Central memory CD4-positive, alpha-beta T cell (primary cell): ENCODE data around the gene ATP5PB.

Experiments used
- DNase-seq: peaks from one replicate; pipeline ENCODE4 v3.0.0; 2022

Gene ATP5PB

DNA sequence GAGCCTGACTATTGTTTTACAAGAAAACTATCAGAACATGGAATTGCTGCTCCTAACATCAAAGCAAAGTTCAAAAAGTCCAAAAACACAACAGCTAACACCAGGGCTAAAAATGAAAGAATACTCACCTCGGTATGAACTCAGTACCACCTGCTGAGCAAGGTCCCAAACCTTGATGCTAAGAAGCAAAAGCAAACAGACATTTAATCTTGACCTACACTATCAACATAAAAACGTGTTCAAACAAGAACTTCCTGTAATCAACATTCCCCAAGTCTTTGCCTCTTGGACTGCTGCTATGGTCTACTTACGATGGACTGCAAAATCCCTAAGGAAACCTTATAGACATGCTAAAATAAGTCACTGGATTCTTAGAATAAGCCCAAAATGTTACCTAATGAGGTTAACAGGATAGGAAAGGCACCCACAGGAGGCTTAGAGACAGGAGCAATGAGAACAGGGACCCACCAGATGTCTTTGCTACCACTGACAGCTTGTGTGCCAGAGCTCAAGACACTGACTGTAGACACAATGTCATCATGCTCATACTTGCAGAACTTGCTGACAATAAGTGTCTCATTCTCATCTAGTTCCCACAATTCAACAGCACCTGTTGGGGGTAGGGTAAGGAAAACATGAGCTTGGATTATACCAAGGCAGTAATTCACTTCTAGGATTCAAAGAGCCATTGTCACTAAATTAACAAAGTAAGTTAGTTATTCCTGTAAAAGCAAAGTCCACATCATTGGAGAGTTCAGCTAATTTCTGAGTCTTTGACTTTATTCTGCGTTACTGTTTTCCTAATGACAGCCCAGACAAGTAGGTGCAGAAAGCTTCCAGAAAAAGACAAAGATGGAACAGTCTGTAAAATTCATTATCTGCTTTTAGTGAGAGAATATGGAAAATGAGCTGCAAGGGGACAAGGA lies 2.0 kb upstream of the ATP5PB start:
- DNase-seq = no peak

DNA sequence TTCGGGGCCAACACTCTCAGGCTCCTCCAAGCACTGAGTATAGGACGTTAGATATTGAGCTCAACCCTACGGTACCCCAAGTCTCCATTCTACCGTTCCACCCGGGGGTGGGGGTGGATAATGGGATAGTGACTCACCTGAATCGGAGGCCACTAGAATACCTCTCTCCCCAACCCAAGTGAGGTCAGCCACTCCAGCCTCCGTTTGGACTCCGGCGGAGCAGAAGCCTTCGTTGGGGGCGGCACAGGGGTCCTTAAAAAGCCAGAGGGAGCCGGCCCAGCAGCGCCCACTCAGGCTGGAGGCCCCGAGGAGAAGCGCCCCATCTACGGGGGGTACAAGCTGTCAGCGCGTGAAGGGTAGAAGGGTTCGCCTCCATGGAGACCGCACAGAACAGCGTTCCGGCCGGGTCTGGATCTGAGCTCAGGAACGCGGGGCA lies 764 bp upstream of the ATP5PB start:
- DNase-seq = no peak

DNA sequence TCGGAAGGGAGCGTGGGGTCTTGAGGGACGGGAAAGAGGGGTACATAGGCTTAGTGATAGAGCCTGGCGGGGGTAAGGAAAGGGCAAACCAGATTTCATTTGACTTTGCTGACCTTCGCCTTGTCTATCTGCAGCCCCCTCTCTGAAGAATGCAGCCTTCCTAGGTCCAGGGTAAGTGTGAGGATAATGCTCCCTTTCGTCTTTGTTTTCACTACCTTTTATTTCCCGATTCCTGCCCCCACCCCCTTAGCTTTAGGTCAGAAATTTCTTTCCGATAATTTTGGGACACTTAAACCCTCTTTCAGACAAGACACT lies 396 bp downstream of the ATP5PB start:
- no peak for DNase-seq

DNA sequence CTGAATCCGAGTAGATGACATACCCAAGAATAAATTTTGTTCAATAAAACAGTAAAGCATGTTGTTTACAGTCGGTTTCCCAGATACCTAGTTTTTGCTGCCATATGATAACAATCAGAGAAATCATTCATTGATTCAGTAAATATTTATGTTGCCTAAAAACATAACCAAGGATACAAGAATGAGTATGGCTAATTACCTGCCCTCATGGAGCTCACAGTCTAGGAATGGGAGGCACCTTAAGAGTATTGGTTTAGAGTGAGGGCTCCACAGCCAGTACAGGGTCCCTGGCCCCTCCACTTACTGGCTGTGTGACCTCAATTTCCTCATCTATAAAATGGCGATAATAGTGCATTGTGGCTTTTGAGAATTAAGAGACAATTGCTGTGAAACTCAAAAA lies 921 bp downstream of the ATP5PB start:
- no peak for DNase-seq

DNA sequence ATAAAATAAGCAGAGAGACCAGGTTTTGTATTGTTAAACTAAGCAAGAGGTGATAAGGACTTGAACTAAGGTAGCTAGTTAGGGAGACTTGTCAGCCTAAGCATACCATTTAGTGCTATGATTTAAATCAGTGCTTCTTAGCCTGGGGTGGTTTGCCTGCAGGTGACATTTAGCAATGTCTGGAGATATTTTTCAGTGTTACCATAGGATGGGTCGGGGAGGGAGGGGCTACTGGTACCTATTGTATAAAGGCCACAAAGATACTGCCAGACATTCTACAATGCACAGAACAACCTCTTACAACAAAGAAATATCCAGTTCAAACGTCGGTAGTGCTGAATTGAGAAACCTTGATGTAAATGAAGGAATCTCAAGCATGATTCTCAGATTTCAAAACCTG lies 3.3 kb downstream of the ATP5PB start:
- DNase-seq = no peak

DNA sequence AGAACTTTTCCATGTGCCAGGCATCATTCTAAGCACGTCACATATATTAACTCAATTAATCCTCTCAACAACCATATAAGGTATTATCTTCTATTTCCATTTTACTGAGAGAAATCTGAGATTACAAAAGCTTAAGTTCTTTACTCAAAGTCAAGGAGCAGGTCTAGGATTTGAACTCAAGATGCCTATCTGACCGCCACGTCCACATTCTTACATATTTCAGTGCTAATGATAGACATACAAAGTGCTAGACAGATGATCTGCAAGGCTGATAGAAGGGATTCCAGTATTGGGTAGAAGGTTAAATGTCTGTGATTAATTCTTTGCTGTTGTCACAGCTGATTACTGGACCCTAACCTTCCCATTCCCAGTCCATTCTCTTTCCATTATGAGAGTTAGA lies 4.4 kb downstream of the ATP5PB start:
- no peak for DNase-seq

DNA sequence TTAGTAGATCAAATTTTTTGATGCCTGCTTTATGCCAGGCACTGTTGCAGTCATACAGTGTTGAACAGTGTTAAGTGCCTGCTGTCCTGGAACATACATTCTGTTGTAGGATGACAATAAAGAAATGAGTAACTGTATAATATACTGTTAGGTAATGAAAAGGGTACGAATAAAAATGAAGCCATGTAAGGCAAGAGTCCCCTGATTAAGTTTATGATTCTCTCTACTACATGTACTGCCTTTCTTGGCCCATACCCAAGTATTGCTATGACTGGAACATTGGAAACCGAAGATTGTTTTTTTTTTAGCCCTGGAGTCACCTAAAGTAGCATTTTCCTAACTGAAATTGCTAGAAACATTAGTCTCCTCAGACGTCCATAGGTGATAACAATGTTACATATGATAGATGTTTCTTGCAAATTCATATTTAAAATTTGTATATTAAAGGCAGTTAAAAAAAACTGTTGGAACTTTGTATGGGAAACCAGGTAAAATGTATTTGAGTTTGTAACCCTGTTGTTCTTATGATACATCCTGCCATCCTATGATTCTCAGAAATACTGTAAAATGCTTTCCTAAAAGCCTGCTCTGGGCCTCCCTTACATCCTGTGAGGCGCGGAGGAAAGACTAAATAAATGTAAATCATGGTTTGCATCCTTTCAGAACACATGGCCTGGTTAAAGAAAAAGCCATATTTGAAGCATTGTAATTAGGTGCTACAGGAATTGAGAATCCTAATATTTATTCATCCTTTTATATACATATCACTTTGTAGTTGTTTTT lies 5.8 kb downstream of the ATP5PB start:
- DNase-seq = no peak

DNA sequence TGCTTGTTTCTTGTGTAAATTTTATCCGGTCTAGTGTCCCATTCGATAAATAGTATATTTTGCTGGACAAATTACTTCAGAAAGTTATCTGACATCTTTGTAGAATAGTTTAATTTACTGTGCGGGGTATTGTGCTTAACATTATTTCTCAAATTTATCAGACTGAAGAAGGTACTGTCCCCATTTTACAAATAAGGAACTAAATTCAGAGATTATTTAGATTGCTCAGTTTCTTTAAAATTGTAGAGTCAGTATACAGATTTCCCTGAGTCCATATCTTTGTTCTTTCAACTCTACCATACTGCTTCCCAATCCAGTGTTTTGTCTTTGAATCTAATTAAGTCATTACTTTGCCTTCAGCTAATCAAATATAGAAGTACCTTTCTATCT lies 6.4 kb downstream of the ATP5PB start:
- DNase-seq = no peak

DNA sequence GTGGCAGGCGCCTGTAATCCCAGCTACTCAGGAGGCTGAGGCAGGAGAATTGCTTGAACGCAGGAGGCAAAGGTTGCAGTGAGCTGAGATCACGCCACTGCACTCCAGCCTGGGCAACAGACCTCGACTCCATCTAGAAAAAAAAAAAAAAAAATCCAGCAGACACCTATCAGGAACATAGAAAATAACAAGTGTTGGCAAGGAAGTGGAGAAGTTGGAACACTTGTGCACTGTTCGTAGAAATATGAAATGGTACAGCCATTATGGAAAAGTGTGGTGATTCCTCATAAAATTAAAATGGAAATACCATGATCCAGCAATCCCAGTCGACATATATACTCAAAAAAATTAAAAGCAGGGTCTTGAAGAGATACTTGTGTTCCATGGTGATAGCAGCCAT lies 12.5 kb downstream of the ATP5PB start:
- no peak for DNase-seq

DNA sequence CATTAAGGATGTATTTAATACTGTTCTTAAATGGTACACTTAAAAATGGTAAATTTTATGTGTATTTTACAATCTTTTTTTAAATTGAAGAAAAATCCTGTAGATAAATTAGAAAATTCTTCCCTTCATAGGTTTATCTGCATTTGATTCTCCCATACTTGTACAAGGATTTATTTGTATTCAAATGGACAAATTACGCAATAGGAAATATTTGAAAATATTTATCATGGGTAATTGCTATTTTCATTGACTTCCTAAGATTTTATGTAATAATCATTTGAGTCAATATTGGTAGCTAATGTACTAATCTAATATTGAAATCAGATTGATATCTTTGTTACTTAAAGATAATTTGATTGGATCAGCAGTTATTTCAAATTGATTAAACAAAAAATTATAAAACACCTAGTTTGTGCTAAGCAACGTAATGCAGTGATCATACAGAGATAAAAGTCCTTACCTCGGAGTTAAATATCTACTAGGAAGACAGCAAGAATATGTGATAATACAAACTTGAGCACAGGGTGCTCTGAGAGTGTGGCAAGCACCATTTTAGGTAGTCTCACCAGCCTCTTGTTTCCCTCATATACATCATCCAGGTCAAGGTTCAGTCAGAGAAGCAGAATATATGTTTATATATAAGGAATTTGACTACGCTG lies 13.2 kb downstream of the ATP5PB start:
- no peak for DNase-seq

DNA sequence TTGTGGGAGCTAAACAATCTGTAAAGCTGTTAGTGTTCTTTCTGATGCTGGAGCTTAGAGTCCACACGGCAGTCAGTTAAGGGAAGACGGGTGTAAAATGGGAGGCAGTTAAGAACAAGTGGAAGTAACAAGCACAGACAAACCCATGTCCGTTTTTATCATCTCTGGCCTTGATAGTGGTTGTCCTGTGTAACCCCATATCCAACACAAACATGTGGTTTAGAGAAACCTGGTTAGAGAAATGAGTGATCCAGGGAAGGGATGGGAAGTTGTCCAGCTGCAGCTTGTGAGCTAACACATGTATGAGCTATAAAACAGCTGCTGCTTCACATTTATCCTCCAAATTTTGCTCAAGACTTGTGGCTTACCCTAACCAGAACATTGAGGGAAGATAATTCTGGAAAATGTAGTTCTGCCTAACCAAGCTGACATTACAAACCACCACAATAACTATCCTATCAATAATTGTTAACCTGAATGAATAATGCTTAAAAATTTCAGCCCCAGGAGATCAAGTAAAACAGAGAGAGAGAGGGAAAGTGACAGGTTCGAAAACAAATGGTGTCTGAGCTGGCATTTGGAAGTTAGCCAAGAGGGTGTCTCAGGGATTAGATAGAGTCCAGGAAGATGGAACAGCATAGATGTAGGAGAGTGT lies 13.9 kb downstream of the ATP5PB start:
- no peak for DNase-seq

DNA sequence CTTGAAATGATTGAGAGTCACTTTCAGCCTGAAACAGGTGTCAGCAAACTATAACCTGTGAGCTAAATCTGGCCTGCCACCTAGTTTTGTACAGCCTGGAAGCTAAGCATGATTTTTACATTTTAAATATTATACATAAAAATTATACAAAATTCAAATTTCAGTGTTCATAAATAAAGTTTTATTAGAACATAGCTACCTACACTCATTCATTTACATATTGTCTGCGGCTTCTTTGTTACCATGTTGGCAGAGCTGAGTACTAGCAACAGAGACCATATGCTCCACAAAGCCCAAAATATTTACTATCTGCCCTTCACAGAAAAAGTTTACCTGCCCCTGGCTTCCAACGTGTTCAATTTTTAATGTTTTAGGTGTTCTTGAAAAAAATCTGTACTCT lies 16.5 kb downstream of the ATP5PB start:
- DNase-seq = no peak

DNA sequence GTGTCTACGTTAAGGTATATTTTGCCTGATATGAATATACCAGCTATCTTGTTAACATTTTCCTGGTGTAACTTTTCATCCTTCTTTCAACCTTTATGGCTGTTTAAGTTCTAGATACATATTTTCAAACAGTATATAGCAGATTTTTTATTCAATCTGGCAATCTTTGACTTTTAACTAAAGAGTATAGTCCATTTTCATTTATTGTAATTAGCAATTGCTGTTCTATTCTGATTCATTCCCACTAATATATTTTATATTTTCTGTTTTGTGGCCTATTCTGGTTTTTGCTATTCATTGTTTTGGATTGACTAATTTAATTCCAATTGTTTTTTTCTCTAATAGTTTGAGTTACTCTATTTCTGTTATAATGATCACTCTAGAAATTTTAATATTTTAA lies 17.2 kb downstream of the ATP5PB start:
- no peak for DNase-seq

DNA sequence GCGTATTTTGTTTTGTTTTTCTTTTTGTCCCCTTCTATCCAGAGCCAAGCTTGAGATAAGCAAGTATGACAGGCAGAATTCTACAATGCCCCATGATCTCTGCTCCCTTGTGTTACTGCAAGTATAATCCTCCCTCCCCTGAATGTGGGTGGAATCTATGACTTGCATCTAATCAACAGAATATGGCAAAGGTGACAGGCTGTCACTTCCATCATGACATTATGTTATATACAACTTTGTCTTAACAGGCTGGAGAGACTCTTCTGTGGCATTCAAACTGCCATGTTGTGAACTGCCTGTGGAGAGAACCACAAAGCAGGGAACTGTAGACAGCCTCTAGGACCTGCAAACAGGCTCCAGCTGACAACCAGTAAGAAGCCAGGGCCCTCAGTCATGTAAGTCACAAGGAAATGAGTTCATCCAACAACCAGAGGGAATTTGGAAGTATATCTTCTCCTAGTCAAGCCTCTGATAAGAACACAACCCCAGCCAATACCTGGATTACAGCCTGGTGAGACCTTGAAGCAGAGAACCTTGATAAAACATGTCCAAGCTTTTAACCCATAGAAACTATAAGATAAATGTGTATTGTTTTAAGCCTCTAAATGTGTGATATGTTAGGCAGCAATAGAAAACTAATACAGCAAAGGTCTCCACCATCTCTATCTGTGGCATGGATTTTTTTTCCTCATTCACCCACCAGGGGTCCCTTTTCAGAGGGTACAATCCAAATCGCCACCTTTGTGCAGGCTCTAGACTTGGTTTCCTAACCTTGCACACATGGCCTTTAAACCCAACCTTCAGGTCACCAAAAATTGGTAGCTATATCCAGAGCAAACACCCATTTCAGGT lies 18.8 kb downstream of the ATP5PB start:
- DNase-seq = no peak

DNA sequence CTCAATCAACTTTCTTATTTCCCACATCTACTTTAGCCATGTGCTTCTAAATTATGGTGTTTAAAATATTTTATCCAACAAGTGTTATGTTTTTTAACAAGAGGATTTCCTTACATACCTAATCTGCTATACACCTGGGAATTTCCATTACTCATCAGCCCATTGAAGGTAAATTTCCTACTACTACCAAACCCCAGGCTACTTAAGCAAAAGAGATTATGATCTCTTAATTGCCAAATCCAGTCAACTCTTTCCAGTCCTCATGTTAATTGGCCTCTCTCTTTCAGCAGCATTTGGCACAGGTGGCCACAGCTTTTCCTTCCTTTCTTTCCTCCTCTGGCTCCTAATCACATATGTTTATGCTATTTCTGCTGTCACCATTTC lies 19.4 kb downstream of the ATP5PB start:
- DNase-seq = no peak

DNA sequence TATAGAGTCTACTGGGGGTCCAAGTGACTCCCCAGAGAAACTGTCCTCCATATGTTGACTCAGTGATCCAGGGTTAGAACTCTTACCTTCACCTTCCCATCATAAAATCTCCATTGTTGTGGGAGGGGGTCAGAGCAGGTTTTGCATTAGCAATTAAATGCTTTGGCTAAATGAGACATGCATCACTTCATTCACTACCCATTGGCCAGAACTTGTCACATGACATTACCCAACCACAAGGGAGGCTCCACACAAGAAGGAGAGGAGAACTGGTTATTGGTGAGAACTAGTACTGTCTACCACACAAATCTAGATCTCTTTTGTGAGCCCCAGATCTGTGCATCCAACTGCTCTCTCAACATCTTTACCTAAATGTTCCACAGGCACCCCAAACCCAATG lies 20.3 kb downstream of the ATP5PB start:
- no peak for DNase-seq

DNA sequence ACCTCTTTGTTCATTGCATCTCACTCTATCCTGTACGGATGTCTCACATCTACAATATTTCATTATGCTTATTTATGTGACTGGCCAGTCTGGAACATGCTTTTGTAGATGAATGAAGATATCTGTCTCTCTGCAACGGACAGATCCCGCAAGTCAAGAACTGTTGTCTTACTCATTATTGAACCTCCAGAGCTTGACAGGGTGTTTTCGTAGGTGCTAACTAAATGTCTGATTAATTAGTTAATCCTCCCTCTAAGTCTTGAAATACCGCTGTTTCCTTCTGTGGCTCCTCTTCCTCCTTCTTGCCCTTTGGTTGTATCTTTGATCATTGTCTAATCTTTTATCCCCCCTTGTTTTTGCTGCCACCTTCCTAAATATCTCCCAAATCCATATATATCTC lies 21.3 kb downstream of the ATP5PB start:
- no peak for DNase-seq

DNA sequence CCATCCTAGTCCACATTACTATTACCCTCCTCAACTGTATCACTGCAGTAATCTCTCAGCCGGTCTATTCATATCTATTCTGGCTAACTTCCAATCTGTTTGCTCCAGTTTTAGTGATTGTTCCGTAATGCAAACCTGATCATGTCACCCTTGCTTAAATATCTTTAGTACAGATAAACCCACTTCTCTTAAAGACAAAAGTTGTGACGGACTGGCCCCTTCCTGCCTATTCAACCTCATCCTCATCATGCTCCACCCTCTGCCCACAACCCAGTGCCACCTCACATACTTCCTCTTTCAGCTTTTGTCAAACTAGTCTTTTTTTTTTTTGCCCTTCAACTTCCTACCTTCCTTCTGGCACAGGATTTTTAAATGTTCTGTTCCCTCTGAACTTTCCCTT lies 21.7 kb downstream of the ATP5PB start:
- DNase-seq = peak; percentile 91

DNA sequence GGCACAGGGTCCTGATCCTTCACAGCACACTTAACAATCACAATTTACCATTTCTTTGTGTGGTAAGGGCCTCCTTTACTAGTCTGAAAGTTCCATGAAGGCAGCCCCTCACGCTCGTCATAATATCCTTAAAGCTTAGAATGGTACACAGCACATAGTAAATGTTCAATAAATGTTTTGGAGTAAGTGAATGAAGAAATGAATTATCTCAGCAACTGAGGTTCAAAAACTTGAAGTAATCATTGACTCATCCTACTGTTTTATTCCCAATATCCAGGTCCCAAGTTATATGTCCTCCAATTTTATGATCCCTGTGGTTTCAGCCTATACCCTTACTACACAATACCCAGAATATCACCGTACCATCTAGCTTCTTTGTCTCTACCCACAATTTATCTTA lies 22.3 kb downstream of the ATP5PB start:
- DNase-seq = no peak

DNA sequence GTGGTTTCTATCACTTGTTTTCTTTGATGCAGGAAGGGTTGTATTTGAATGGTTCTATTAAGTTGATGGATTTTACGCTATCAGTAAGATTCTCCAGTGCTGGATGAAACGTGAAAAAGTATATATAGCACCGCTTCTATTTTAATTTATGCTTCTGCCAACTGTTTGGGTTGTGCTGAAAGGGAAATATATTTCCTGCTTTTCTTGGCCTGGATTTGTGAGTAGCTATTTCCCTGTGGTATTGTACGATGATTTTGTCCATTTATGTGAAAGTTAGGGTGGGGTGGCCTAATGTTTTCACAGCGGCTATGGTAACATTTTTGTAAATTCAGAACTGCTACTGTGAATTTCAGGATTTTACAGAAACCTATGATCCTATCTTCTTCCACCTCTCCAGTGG lies 24.8 kb downstream of the ATP5PB start:
- no peak for DNase-seq

DNA sequence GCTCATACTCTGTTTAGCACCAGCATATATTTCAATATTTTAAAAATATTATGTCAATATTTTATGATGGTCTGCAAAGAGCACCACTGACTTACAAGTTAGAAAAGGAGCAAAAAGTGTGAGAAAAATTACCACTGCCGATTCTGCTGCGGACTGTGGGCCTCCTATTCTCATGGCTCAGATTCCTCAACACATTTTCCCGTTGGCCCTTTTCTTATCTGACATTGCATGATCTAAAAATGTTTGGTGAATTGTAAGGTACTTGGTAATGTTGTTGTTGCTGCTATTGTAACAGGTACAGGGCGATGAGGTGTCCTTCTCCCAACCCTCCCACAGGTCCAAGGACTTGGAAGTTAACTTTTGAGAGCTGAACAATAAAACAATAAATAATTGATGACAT lies 25.3 kb downstream of the ATP5PB start:
- no peak for DNase-seq

DNA sequence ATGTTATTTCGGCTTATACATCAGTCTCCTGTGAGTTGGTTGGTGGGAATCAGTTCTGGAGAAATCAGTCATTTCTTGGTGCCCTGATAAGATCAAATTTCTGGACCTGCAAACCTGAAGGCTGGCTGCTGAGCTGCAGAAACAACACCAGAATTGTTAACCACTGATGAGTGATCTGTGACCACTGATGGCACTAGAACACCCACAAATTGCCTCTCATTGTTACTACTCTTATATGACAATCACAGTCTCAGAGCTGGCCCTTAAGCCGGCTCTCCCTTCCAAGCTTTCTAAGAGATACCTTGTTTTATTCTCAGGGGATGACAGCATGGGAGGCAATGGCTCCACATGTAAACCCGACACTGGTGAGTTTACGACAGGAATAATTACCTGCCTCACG lies 26.4 kb downstream of the ATP5PB start:
- DNase-seq = no peak
